Stimulated activated CD8-positive, alpha-beta memory T cell treated with anti-CD3 and anti-CD28 coated beads, Interleukin-7, amount 100 ng/mL, for 4 hours (primary cell): ENCODE measurements around the gene HMGCS1.
"Not testable (repeated sequence)": the region's sequence is repeated elsewhere in the genome, so short reads cannot be mapped to it uniquely, and the experiment has no call there.

ENCODE experiments used
- DNase-seq, 2 donors: peaks; one replicate each; pipeline ENCODE4 v3.0.0-alpha.2; 2020; ENCODE audit warnings: low read depth in 2 of 2

Gene HMGCS1

GRCh38 chr5:43274435-43275114 lies 38.6 kb downstream of the HMGCS1 start:
- DNase-seq: no peak

- no peak for DNase-seq
Observed at GRCh38 chr5:43273552-43273951, 39.7 kb downstream of the HMGCS1 start.

- no peak for DNase-seq
Observed at GRCh38 chr5:43270645-43271044, 42.6 kb downstream of the HMGCS1 start.

- no peak for DNase-seq
Observed at GRCh38 chr5:43268188-43268820, 44.9 kb downstream of the HMGCS1 start.

- DNase-seq: not testable (repeated sequence)
Observed at GRCh38 chr5:43262269-43262668, 50.9 kb downstream of the HMGCS1 start.

GRCh38 chr5:43258116-43258515 lies 55.1 kb downstream of the HMGCS1 start:
- no peak for DNase-seq

- DNase-seq: no peak
Observed at GRCh38 chr5:43256261-43256966, 56.8 kb downstream of the HMGCS1 start.

GRCh38 chr5:43255704-43256103 lies 57.5 kb downstream of the HMGCS1 start:
- DNase-seq: no peak

- no peak for DNase-seq
Observed at GRCh38 chr5:43251754-43252153, 61.5 kb downstream of the HMGCS1 start.

GRCh38 chr5:43245724-43246385 lies 67.4 kb downstream of the HMGCS1 start:
- DNase-seq: no peak

- DNase-seq: no peak
Observed at GRCh38 chr5:43244823-43245565, 68.2 kb downstream of the HMGCS1 start.

GRCh38 chr5:43243270-43243669 lies 69.9 kb downstream of the HMGCS1 start:
- no peak for DNase-seq

GRCh38 chr5:43242196-43242595 lies 71.0 kb downstream of the HMGCS1 start:
- no peak for DNase-seq
